IPS-NIHi11 (cell line): ENCODE measurements around the gene GLUD1.
"Not testable (repeated sequence)": the region's sequence is repeated elsewhere in the genome, so short reads cannot be mapped to it uniquely, and the experiment has no call there.

ENCODE experiments used
- DNase-seq: peaks from one replicate; pipeline ENCODE4 v3.0.0; 2012; ENCODE audit warnings: mixed read lengths, low spot score

GLUD1 gene

DNA sequence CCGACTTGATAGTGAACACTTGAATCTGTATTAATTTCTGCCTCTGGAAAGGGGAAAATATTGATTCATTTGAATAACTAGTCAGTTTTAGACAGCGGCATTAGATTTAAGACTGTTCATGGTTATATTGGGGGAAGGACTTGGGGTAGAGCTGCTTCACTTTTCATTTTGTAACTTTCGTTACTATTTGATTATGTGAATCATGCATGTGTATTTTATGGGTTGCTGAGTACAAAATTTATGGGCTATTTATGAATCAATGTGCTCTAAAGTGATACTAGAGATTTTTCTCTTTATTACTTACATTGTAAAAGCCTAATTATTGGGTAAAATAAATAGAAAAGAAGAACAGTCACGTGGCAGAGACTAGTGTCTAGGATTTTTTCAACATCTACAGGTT is 4.9 kb downstream of the GLUD1 start:
- DNase-seq = no peak

DNA sequence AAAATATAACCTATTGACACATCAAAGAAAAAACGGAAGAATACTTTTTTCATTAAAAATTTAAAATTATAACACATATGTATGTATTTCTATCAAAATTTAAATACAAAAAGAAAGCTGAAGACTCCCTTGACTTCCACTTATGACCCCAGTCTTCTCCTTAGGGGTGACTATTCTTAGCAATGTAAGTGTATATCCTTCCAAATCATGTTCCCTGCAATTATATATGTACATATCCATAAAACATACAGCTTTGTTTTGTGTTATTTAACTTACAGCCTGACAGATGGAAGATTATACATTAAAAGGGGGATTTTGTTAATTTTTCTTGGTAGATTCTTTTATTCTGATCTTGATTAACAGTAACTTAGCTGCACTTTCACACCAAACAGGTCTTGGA is 9.1 kb downstream of the GLUD1 start:
- no peak for DNase-seq

GRCh38 chr10:87084291-87084782 is 10.3 kb downstream of the GLUD1 start:
- DNase-seq = not testable (repeated sequence)

DNA sequence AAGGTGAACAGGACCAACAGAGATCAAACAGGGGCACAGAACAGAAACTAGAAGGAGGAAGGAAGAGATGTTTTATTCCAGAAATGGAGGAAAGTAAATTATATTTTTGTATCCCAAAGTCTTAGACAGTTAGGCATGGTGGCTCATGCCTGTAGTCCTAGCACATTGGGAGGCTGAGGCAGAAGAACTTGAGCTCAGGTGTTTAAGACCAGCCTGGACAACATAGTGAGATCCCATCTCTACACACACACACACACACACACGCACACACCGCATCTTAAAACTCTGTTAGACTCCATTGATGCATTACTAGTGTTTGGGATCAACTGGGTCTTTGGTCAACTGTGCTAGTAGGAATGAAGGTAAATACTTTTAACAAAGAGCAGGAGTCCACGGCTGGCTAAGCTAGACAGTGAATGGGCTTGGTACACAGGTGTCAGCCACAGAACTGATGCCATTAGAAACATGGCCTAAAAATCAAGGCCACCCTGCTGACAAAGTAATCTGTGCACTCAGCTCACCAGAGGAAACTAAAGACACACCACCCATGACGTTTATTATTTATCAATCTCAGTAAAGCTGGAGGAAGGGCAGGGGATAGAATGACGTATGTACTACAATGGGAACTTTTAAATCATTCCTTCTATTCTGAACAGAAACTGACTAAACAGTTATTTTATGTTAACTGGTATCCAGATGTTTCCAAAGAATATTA is 10.9 kb downstream of the GLUD1 start:
- DNase-seq = not testable (repeated sequence)

DNA sequence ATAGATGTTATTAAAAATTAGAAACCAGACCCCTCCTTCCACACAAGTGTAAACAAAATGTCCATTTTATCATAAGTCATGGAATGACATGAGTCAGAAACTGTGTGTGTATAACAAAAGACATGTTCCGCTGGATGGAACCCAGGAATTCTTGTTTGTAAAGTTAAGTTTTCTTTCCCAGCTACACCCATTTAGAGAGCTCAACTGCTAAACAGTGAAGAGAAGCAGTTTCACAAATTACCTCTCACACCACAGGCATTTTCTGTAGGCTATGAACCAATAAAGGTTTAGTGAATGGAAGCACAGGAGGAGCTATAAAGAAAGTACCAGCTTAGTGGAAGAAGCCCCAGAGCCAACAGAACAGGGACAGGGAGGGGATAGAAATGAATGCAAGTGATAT is 12.4 kb downstream of the GLUD1 start:
- DNase-seq = not testable (repeated sequence)

DNA sequence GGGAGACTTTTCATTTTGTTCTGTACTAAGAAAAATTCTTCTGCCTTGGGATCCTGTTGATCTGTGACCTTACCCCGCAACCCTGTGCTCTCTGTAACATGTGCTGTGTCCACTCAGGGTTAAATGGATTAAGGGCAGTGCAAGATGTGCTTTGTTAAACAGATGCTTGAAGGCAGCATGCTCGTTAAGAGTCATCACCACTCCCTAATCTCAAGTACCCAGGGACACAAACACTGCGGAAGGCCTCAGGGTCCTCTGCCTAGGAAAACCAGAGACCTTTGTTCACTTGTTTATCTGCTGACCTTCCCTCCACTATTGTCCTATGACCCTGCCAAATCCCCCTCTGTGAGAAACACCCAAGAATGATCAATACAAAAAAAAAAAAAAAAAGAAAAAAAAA is 13.1 kb downstream of the GLUD1 start:
- not testable (repeated sequence) for DNase-seq

GRCh38 chr10:87080621-87081020 is 14.0 kb downstream of the GLUD1 start:
- DNase-seq = not testable (repeated sequence)

DNA sequence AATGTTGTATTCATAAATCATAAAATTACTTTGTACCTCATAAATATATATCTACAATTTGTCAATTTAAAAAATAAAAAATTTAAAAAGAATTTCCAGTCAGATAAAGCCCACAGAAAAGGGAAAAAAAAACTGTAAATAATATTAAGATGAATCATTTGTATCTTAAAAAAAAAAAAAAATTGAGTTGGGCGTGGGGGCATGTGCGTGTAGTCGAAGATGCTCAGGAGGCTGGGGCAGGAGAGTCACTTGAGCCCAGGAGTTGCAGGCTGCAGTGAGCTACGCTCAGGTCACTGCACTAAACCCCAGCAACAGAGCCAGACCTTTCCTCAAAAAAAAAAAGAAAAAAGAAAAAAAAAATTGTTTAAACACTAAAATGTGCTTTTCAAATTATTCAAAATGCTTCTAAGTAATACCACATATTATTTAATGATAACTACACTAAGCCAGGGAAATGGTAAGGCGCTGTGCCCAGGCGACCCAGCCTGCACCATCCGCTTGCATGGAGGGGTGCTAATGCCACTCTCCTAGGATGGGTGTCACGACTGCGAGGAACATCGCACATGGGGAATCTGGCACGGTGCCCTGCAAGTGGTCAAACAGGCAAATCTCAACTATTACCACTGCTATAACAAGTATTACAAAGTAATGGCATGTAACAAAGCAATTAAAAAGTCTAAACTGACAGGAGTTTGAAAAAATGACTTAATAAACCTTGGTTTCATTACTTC is 15.4 kb downstream of the GLUD1 start:
- DNase-seq = no peak

GRCh38 chr10:87076421-87076820 is 18.2 kb downstream of the GLUD1 start:
- DNase-seq = not testable (repeated sequence)

- DNase-seq = no peak
Measured at GRCh38 chr10:87072449-87072848, 22.2 kb downstream of the GLUD1 start.

GRCh38 chr10:87068281-87068680 is 26.4 kb downstream of the GLUD1 start:
- no peak for DNase-seq

GRCh38 chr10:87066865-87067264 is 27.8 kb downstream of the GLUD1 start:
- DNase-seq = no peak

GRCh38 chr10:87066178-87066577 is 28.5 kb downstream of the GLUD1 start:
- DNase-seq = no peak

GRCh38 chr10:87064651-87065050 is 30.0 kb downstream of the GLUD1 start:
- no peak for DNase-seq

- no peak for DNase-seq
Measured at GRCh38 chr10:87060280-87060928, 34.2 kb downstream of the GLUD1 start.

DNA sequence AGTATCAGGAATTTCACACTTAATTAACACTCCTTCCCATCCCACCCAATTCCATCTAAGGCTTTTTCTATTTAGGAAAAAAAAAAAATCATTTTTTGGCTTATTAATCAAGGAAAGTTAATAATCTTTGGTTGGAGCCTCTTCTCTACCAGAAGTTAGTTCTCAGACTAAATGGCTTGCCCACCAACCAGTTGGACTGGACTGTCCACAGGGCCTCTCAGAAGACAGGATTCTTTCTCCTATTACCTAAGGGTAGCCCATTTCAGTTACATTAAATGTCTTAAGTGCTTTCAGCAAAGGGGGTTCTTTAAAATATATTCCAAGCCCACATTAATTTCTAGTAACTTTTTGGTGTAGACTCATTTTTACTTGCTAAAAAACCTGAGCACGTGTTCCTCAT is 35.2 kb downstream of the GLUD1 start:
- DNase-seq = no peak

GRCh38 chr10:87058171-87058570 is 36.5 kb downstream of the GLUD1 start:
- DNase-seq = no peak

DNA sequence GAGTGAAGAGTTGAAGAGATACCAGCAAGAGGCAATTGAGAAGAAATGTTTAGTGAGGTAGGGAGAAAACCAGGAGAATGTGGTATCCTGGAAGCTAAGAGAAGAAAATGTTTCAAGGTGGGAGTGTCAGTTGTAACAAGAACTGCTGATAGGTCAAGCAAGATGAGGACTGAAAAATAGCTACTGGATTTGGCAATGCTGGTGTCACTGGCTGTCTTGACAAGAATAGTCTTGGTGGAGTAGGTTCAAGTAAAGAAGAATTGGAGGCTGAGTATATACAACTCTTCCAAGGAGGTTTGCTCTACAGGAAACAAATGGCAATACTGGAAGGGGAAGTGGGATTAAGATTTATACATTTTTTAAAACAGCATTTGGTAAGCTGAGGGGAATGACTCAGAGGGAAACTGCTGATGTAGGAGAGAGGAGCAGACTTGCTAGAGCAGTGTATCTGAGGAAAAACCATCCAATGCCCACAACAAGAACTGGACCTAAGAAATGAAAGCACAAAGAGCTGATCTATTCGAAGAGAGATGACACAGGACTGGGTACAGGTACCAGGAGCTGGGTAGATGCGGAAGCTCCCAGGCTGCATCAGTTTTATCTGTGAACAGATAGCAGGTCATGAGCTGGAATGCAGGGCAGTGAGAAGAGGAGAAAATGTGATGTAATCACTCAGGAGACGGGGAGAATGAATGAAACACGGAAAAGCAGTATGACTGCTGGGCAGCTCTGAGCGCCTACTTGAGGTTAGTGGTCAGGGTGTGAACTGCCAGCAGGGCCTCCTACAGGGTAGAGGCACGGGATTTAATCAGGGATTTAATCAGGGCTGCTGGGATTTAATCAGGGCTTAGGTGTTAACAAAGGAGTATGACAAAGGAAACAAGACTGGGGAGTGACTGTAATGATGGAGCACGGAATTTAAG is 40.0 kb downstream of the GLUD1 start:
- DNase-seq = no peak

GRCh38 chr10:87053577-87054181 is 41.0 kb downstream of the GLUD1 start:
- no peak for DNase-seq

DNA sequence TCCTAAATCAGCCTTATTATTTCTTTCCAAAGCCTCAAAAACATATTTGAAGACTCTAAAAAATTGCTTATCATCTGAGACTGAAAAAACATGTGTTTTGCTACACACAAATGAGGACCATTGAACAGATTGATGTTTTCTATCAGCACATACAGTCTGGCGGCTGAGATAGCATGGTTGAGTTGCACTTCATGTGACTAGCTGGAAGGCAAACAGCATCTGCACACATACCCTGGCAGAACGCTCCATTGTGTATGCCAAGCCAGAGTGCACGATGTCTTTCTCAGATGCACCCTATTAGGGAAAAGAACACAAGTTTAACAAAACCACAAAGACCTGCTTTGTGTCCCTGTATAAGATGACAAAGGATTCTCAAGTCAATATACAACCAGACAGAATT is 41.5 kb downstream of the GLUD1 start:
- DNase-seq = no peak

GRCh38 chr10:87045434-87045938 is 49.2 kb downstream of the GLUD1 start:
- DNase-seq = no peak
